SHP77 (cell line): Measurements from ENCODE around the gene CLHC1.

Experiments
- DNase-seq, 2 experiments: peaks; one replicate each; lab custom pipeline; 2025; lab: John Stamatoyannopoulos, UW

Gene CLHC1

GRCh38 chr2:55169359-55169758 is 62.7 kb downstream of the CLHC1 start:
- DNase-seq = no peak

- DNase-seq = peak; percentile 77 to 84
Measured at GRCh38 chr2:55168221-55169154, 63.6 kb downstream of the CLHC1 start.

GRCh38 chr2:55165626-55166025 is 66.5 kb downstream of the CLHC1 start:
- no peak for DNase-seq

- DNase-seq = no peak
Measured at GRCh38 chr2:55164534-55165480, 67.3 kb downstream of the CLHC1 start.

GRCh38 chr2:55163941-55164390 is 68.1 kb downstream of the CLHC1 start:
- peak; percentile 52 to 63 for DNase-seq

GRCh38 chr2:55163274-55163721 is 68.8 kb downstream of the CLHC1 start:
- peak; percentile 43 to 46 for DNase-seq

GRCh38 chr2:55162284-55163006 is 69.6 kb downstream of the CLHC1 start:
- DNase-seq = peak in 1 of 2 experiments; percentile 67

GRCh38 chr2:55161295-55162210 is 70.5 kb downstream of the CLHC1 start:
- peak; percentile 56 to 70 for DNase-seq

GRCh38 chr2:55160422-55160821 is 71.7 kb downstream of the CLHC1 start:
- peak in 1 of 2 experiments; percentile 32 for DNase-seq

GRCh38 chr2:55159752-55160151 is 72.3 kb downstream of the CLHC1 start:
- DNase-seq = no peak

GRCh38 chr2:55159037-55159651 is 72.9 kb downstream of the CLHC1 start:
- DNase-seq = peak; percentile 97 to 99

- no peak for DNase-seq
Measured at GRCh38 chr2:55158111-55158814, 73.8 kb downstream of the CLHC1 start.

- DNase-seq = peak; percentile 55 to 58
Measured at GRCh38 chr2:55157474-55157884, 74.6 kb downstream of the CLHC1 start.

GRCh38 chr2:55156984-55157383 is 75.1 kb downstream of the CLHC1 start:
- DNase-seq = no peak

- no peak for DNase-seq
Measured at GRCh38 chr2:55156326-55156725, 75.8 kb downstream of the CLHC1 start.

- DNase-seq = no peak
Measured at GRCh38 chr2:55155764-55156281, 76.3 kb downstream of the CLHC1 start.

GRCh38 chr2:55155206-55155605 is 76.9 kb downstream of the CLHC1 start:
- DNase-seq = no peak

GRCh38 chr2:55154525-55155030 is 77.5 kb downstream of the CLHC1 start:
- no peak for DNase-seq
